ENCODE measurements around the gene RRH. TPM values are rescaled to one million over a fixed set of nuclear protein-coding genes. Genes with fewer than 3 reads are reported as not detected.
A peak's percentile ranks its signal among the peaks of the same experiment; 100 is the strongest.

Gene RRH
- total RNA-seq, 1 donor from 2014 or later, result not detected

GRCh38 chr4:109811707-109812106 lies 16.1 kb upstream of the RRH start:
- Histone ChIP-seq H3K27ac (no peak overlapping the region), H3K27me3 (ENCODE audit: low read depth) (no peaks in the 10 kb centered on the region), H3K36me3 (no peaks in the 10 kb centered on the region), H3K4me3 (no peak overlapping the region), H3K9me3 (no peaks in the 10 kb centered on the region), H3K4me1 (peaks cover 11% of the 10 kb centered on the region)
- DNase-seq (no peak), ATAC-seq (no peak)
- TF ChIP-seq CTCF (IDR thresholded peaks at IDR 0.05), result no peak
- intact Hi-C loops (cut with DNase I), result no loop called here

GRCh38 chr4:109815151-109816081 lies 12.4 kb upstream of the RRH start, which contains the start of gene GAR1:
GAR1 (plus strand) TSS chr4:109815762; CDS start chr4:109816165, 403 bp downstream.
- Histone ChIP-seq H3K36me3 (peaks cover 27% of the 10 kb centered on the region), H3K27me3 (ENCODE audit: low read depth) (no peaks in the 10 kb centered on the region), H3K9me3 (no peaks in the 10 kb centered on the region), H3K4me1 (peaks cover 15% of the 10 kb centered on the region), H3K27ac (peak within 1 kb of the TSS; percentile 91), H3K4me3 (peak within 1 kb of the TSS; percentile 82)
- DNase-seq, result peak; percentile 95
- peak; percentile 98 to 99 for ATAC-seq
- intact Hi-C loops (cut with DNase I), result no loop called here
- no peak for TF ChIP-seq CTCF (IDR thresholded peaks at IDR 0.05)

GRCh38 chr4:109816082-109816442 lies 11.7 kb upstream of the RRH start:
- ATAC-seq (peak in 1 of 2 donors; percentile 6), DNase-seq (no peak)
- Histone ChIP-seq H3K4me3 (peak overlapping the region; percentile 82), H3K4me1 (peaks cover 15% of the 10 kb centered on the region), H3K27ac (peak overlapping the region; percentile 91), H3K27me3 (ENCODE audit: low read depth) (no peaks in the 10 kb centered on the region), H3K36me3 (peaks cover 33% of the 10 kb centered on the region), H3K9me3 (no peaks in the 10 kb centered on the region)
- intact Hi-C loops (cut with DNase I), result no loop called here
- no peak for TF ChIP-seq CTCF (IDR thresholded peaks at IDR 0.05)

- intact Hi-C loops (cut with DNase I), result no loop called here
- TF ChIP-seq CTCF (IDR thresholded peaks at IDR 0.05), result no peak
- Histone ChIP-seq H3K4me1 (peaks cover 15% of the 10 kb centered on the region), H3K9me3 (no peaks in the 10 kb centered on the region), H3K36me3 (peaks cover 41% of the 10 kb centered on the region), H3K4me3 (no peak overlapping the region), H3K27ac (no peak overlapping the region), H3K27me3 (ENCODE audit: low read depth) (no peaks in the 10 kb centered on the region)
- DNase-seq (no peak), ATAC-seq (no peak)
Measured at GRCh38 chr4:109816894-109817293, 10.9 kb upstream of the RRH start.

GRCh38 chr4:109818268-109818667 lies 9.5 kb upstream of the RRH start:
- intact Hi-C loops (cut with DNase I), result no loop called here
- H3K27ac ChIP-seq, result no peak overlapping the region

More at GRCh38 chr4:109818268-109818667, 9.5 kb upstream of the RRH start:
- no peaks in the 10 kb centered on the region for H3K27me3 ChIP-seq (ENCODE audit: low read depth)
- H3K4me1 ChIP-seq, result peaks cover 15% of the 10 kb centered on the region
- H3K9me3 ChIP-seq, result no peaks in the 10 kb centered on the region
- no peak for DNase-seq
- H3K36me3 ChIP-seq, result peaks cover 55% of the 10 kb centered on the region
- TF ChIP-seq CTCF (IDR thresholded peaks at IDR 0.05), result no peak
- H3K4me3 ChIP-seq, result no peak overlapping the region
- ATAC-seq, result no peak

All from lower lobe of right lung (tissue), 2 donors.